SHP77 treated with DMSO at 0.1 percent for 48 hours (cell line): ENCODE data around the gene LAPTM5.

ENCODE experiments used
- DNase-seq: peaks from one replicate; lab custom pipeline; 2025; lab: John Stamatoyannopoulos, UW

The LAPTM5 gene

GRCh38 chr1:30755746-30756145 lies 1.8 kb downstream of the LAPTM5 start:
- no peak for DNase-seq

GRCh38 chr1:30755334-30755733 lies 2.2 kb downstream of the LAPTM5 start:
- DNase-seq, result no peak

- DNase-seq, result no peak
Observed at GRCh38 chr1:30754684-30755171, 2.8 kb downstream of the LAPTM5 start.

- no peak for DNase-seq
Observed at GRCh38 chr1:30753660-30754123, 3.9 kb downstream of the LAPTM5 start.

- no peak for DNase-seq
Observed at GRCh38 chr1:30753118-30753517, 4.5 kb downstream of the LAPTM5 start.

GRCh38 chr1:30752651-30752908 lies 5.0 kb downstream of the LAPTM5 start:
- DNase-seq, result no peak

- DNase-seq, result no peak
Observed at GRCh38 chr1:30751830-30752650, 5.5 kb downstream of the LAPTM5 start.

- DNase-seq, result no peak
Observed at GRCh38 chr1:30750731-30751291, 6.8 kb downstream of the LAPTM5 start.

- DNase-seq, result no peak
Observed at GRCh38 chr1:30749691-30750583, 7.6 kb downstream of the LAPTM5 start.

GRCh38 chr1:30748699-30749401 lies 8.7 kb downstream of the LAPTM5 start:
- DNase-seq, result no peak

- peak; percentile 94 for DNase-seq
Observed at GRCh38 chr1:30748098-30748698, 9.4 kb downstream of the LAPTM5 start.

- no peak for DNase-seq
Observed at GRCh38 chr1:30747033-30748008, 10.3 kb downstream of the LAPTM5 start.

GRCh38 chr1:30746212-30747032 lies 11.2 kb downstream of the LAPTM5 start:
- no peak for DNase-seq

GRCh38 chr1:30745834-30746208 lies 11.8 kb downstream of the LAPTM5 start:
- no peak for DNase-seq

GRCh38 chr1:30745156-30745833 lies 12.3 kb downstream of the LAPTM5 start:
- no peak for DNase-seq

- DNase-seq, result no peak
Observed at GRCh38 chr1:30744060-30744756, 13.4 kb downstream of the LAPTM5 start.

- peak; percentile 44 for DNase-seq
Observed at GRCh38 chr1:30743584-30744059, 14.0 kb downstream of the LAPTM5 start.

GRCh38 chr1:30742963-30743559 lies 14.5 kb downstream of the LAPTM5 start:
- no peak for DNase-seq
